ENCODE data around the gene KCTD17. TPM values are rescaled to one million over a fixed set of nuclear protein-coding genes. Genes with fewer than 3 reads are reported as not detected.

Gene KCTD17
- total RNA-seq, 1 donor from 2014 or later = 46.9 TPM

GRCh38 chr22:37065961-37066360 lies 14.4 kb downstream of the KCTD17 start:
- Mint-ChIP-seq H3K36me3 (ENCODE audit: low read depth, unreplicated experiment) (no peaks in the 10 kb centered on the region), H3K4me1 (ENCODE audit: unreplicated experiment) (no peaks in the 10 kb centered on the region), H3K27me3 (ENCODE audit: unreplicated experiment) (peaks cover 28% of the 10 kb centered on the region), H3K9me3 (ENCODE audit: unreplicated experiment) (no peaks in the 10 kb centered on the region), H3K4me3 (ENCODE audit: unreplicated experiment) (no peak overlapping the region), H3K27ac (ENCODE audit: unreplicated experiment) (no peak overlapping the region)
- TF ChIP-seq CTCF (IDR thresholded peaks at IDR 0.05; ENCODE audit: unreplicated experiment) = no peak
- DNase-seq (ENCODE audit: low spot score) = no peak

- H3K27ac Mint-ChIP-seq (ENCODE audit: unreplicated experiment) = no peak overlapping the region
- DNase-seq (ENCODE audit: low spot score) = no peak
- no peak overlapping the region for H3K4me3 Mint-ChIP-seq (ENCODE audit: unreplicated experiment)
- H3K27me3 Mint-ChIP-seq (ENCODE audit: unreplicated experiment) = peaks cover 28% of the 10 kb centered on the region
- no peaks in the 10 kb centered on the region for H3K36me3 Mint-ChIP-seq (ENCODE audit: low read depth, unreplicated experiment)
- H3K4me1 Mint-ChIP-seq (ENCODE audit: unreplicated experiment) = no peaks in the 10 kb centered on the region
- H3K9me3 Mint-ChIP-seq (ENCODE audit: unreplicated experiment) = no peaks in the 10 kb centered on the region
- TF ChIP-seq CTCF (IDR thresholded peaks at IDR 0.05; ENCODE audit: unreplicated experiment) = no peak
Measured at GRCh38 chr22:37067428-37067827, 15.9 kb downstream of the KCTD17 start.

- no peak overlapping the region for H3K4me3 Mint-ChIP-seq (ENCODE audit: unreplicated experiment)
- TF ChIP-seq CTCF (IDR thresholded peaks at IDR 0.05; ENCODE audit: unreplicated experiment) = no peak
- no peaks in the 10 kb centered on the region for H3K4me1 Mint-ChIP-seq (ENCODE audit: unreplicated experiment)
- no peaks in the 10 kb centered on the region for H3K9me3 Mint-ChIP-seq (ENCODE audit: unreplicated experiment)
- peaks cover 25% of the 10 kb centered on the region for H3K27me3 Mint-ChIP-seq (ENCODE audit: unreplicated experiment)
- H3K36me3 Mint-ChIP-seq (ENCODE audit: low read depth, unreplicated experiment) = no peaks in the 10 kb centered on the region
- DNase-seq (ENCODE audit: low spot score) = peak; percentile 33
- no peak overlapping the region for H3K27ac Mint-ChIP-seq (ENCODE audit: unreplicated experiment)
Measured at GRCh38 chr22:37068859-37069258, 17.3 kb downstream of the KCTD17 start.

GRCh38 chr22:37069319-37069718 lies 17.8 kb downstream of the KCTD17 start:
- DNase-seq (ENCODE audit: low spot score) = no peak
- no peaks in the 10 kb centered on the region for H3K36me3 Mint-ChIP-seq (ENCODE audit: low read depth, unreplicated experiment)
- TF ChIP-seq CTCF (IDR thresholded peaks at IDR 0.05; ENCODE audit: unreplicated experiment) = no peak
- no peak overlapping the region for H3K27ac Mint-ChIP-seq (ENCODE audit: unreplicated experiment)
- H3K27me3 Mint-ChIP-seq (ENCODE audit: unreplicated experiment) = peaks cover 22% of the 10 kb centered on the region
- H3K9me3 Mint-ChIP-seq (ENCODE audit: unreplicated experiment) = no peaks in the 10 kb centered on the region
- H3K4me1 Mint-ChIP-seq (ENCODE audit: unreplicated experiment) = no peaks in the 10 kb centered on the region
- H3K4me3 Mint-ChIP-seq (ENCODE audit: unreplicated experiment) = no peak overlapping the region

- Mint-ChIP-seq H3K4me3 (ENCODE audit: unreplicated experiment) (no peak overlapping the region), H3K27ac (ENCODE audit: unreplicated experiment) (no peak overlapping the region), H3K27me3 (ENCODE audit: unreplicated experiment) (peaks cover 19% of the 10 kb centered on the region), H3K9me3 (ENCODE audit: unreplicated experiment) (no peaks in the 10 kb centered on the region), H3K36me3 (ENCODE audit: low read depth, unreplicated experiment) (no peaks in the 10 kb centered on the region), H3K4me1 (ENCODE audit: unreplicated experiment) (no peaks in the 10 kb centered on the region)
- no peak for TF ChIP-seq CTCF (IDR thresholded peaks at IDR 0.05; ENCODE audit: unreplicated experiment)
- no peak for DNase-seq (ENCODE audit: low spot score)
Measured at GRCh38 chr22:37069719-37070118, 18.2 kb downstream of the KCTD17 start.

Measured in endothelial cell (in vitro differentiated cells).